Left renal pelvis (tissue), 4 donors: ENCODE data around the gene FRRS1. TPM values are rescaled to one million over a fixed set of nuclear protein-coding genes. Genes with fewer than 3 reads are reported as not detected.
A peak's percentile ranks its signal among the peaks of the same experiment; 100 is the strongest.

ENCODE experiments used
- DNase-seq, 4 donors: peaks; one replicate each; pipeline ENCODE4 v3.0.0-alpha.2; 2013; ENCODE audit warnings: low read depth in 4 of 4, low spot score in 3 of 4
- polyA plus RNA-seq, 4 donors: library from polyadenylated mRNA; unstranded; fragments of 120-200 nt; gene quantifications; one replicate each; pipeline ENCODE4 v1.2.1, GENCODE V29; 2013; ENCODE audit not compliant: insufficient read length in 4 of 4

The FRRS1 gene
- polyA plus RNA-seq, 4 donors, result 8.6 to 11.0 (median 9.4) TPM

- no peak for DNase-seq
These were observed 84.9 kb downstream of the FRRS1 start for GRCh38 chr1:99681583-99681982.

DNA sequence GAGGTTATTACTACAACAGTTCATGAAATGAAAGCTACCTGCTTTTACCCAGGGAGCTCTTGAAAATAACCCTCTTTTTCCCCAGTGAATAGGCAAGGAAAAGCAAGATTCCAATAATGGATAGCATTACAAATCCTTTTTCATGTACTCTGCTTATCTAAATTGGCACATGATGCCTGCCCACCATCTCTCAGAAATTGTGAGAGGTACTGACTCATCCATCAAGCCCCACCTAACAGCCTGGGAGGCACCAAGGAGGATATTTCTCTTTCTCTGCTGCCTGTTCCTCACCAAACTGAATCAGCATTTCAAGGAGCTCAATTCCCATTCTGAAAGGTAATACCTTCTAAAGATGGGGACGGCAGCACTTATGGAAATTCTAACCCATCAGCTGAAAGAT is 86.2 kb downstream of the FRRS1 start:
- DNase-seq, result no peak

DNA sequence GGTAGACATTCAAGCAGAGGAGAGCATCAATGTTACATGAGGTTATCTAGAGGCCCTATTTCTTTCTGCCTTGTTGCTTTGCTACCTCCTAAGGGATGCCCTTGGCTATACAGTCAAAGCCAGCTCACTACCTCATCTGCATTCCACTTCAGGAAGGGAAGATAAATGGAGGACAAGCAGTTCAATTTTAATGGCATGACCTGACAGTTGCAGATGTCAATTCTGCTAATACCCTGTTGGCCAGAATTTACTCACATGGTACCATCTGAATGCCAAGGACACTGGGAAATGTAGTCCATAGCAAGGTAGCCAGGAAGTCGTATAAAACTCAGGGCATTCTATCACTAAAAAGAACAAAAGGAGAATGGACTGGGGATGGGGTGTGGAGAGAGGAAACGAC is 89.0 kb downstream of the FRRS1 start:
- DNase-seq, result no peak

DNA sequence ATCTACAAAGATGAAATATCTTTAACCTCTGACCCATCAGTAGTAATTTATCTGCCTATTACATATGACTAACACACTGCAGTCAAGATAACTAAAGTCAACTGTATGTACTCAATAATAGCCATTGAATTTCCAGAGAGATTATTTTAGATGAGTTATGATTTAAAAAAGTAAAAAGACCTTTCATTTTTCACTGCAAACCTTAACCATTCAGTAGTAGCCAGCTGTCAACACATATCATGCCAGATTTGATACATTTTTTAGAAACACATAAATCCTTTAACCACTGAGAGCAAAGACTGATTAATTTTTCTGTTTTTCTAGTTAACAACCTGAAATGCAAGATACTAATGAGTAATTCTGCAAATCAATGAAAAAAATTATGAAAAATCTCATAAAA is 89.6 kb downstream of the FRRS1 start:
- DNase-seq, result no peak

GRCh38 chr1:99675994-99676393 is 90.4 kb downstream of the FRRS1 start:
- no peak for DNase-seq

DNA sequence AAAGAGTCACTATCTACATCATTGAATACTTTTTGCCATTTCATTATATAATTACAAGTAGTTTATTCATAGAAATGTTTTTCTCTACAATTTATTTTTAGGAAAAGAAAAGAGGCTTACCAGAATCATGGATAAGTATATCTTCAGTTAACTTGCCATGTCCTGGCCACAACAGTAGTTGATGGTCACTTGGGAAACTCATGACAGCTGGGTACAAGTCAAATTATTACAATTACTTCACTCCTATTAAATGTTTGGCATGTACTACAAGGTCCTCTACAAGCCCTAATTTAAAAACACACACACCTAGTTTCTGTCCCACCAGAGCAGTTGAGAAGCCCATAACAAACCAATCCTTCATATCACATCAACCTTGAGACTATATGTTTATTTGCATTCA is 91.1 kb downstream of the FRRS1 start:
- DNase-seq, result no peak

- peak in 1 of 4 donors; percentile 25 for DNase-seq
These were observed 92.0 kb downstream of the FRRS1 start for GRCh38 chr1:99674115-99675064.

- no peak for DNase-seq
These were observed 93.1 kb downstream of the FRRS1 start for GRCh38 chr1:99673315-99673714.

DNA sequence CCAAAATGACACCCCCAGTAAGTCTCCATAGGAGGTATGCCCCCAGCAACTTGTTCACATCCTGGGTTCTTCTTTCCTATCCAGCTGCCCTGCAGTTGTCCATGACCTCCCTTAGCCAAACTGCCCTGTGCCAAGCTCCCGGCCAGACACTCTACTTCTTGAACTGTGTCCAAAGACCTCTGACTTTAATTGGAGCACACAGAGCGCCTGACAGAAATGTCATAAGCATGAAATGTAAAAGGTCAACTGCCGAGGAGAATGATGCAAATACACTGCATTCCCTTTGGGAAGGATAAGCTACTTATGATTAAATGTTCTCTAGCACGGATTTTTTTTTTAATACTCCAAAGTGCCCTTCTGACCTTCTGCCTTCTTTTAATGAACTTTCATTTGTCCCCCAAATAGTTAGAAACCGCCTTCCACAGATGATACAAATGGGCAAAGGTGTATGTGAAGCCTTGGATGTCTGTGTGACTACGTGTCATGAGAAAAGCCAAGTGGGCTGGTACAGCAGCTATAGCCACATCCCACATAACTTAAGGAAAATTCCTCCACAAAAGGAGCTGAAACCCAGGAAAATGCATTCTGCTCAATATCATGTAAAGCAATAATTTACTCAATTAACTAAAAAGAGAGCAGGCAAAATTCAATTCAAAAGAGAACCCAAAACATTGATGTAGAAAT is 93.8 kb downstream of the FRRS1 start:
- no peak for DNase-seq

DNA sequence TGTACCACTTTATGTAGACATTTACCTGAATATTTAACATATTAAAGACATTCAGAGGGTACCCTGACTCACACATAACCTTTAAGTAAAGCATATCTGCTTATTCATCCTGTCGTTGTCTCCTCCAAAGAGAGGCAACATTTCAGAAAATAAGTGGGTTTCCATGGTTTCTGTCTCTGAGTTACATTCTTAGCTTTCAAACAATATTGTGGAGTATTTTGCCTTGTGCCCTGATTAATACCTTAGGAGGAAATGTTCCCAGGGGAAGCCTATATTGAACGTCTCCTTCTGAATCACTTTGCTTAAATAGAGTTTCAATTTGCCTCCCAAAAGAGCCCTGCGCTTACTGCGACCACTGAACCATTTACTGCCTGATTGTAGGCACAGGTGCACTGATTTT is 94.4 kb downstream of the FRRS1 start:
- no peak for DNase-seq

GRCh38 chr1:99670583-99670982 is 95.9 kb downstream of the FRRS1 start:
- no peak for DNase-seq

DNA sequence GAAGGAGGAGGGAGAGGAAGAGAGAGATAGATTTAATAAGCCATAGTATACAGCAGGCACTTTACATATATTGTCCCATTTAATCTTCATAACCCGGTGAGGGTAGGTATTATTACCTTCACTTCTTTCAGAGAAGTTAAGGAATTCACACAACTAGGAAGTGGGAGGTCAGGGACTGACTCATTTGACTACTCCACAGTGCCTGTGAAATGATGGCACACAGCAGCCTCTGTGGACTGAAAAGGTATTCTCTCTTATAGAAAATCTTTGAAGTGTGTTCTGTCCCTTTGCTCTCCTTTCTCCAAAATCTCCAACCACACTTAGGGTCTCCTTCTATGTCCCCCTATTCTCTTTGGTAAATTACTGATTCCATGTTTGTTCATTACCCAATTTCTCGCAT is 96.6 kb downstream of the FRRS1 start:
- no peak for DNase-seq

DNA sequence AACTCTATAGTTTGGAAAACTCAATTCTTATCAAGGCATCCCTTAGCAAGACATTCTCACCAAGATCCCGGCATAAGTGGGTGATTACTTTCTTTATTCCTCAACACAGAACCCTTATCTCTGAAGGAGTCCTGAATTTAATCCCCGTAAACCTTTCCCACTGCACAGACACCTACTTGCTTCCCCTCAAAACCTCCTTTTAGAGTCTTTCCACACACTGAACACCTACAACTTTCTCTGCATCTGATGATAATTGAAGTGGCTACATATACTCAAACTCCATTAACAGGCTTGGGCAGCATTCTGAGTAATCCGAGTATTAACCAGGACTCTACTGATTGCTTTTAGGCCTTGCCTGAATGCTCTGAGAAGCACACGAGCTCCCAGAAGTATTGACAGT is 97.1 kb downstream of the FRRS1 start:
- no peak for DNase-seq

DNA sequence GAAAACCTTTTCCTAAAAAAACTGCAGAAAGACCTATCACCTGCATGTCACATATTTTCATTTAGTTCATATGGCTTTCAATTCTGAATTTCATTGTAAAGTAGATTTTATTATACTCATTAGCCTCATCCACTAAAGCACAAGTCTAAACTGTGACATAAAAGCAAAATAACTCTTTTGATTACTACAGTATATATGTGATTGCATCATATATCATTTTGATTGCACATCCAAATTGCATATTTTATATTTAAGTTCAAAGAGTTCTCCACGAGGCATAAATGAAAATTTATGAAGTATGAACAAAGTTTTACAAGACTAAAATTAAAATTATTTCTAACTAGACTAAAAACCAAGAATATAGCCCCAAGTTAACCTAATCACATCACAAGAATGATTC is 101.2 kb downstream of the FRRS1 start:
- no peak for DNase-seq

- DNase-seq, result no peak
These were observed 102.9 kb downstream of the FRRS1 start for GRCh38 chr1:99663501-99663900.

DNA sequence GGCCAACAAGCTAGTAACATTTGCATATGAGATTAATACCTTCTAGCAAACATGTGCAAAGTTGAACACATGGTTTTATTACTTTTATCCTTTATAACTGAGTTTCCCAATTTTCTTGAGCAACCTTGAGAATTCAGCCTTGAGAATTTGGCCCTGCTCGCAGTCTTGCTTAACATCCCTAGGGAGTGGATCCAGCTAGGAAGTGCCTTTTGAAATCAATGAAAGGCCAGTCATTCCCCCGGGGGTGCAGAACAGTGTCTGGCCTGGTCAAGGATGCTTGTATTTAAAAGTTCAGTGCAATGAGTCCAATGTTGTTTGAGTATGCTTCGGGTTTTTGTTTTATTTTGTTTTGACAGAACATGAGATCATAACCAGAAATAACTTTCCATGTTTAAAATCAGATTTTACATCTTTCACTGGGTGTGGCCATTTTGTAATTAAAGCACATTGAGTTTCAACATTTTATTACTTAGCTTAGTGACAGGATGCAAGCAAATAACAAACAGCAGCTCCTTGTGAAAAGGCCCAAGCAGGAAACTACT is 103.8 kb downstream of the FRRS1 start:
- DNase-seq, result no peak

- no peak for DNase-seq
These were observed 104.7 kb downstream of the FRRS1 start for GRCh38 chr1:99661780-99662179.

- DNase-seq, result no peak
These were observed 105.9 kb downstream of the FRRS1 start for GRCh38 chr1:99660496-99660895.

DNA sequence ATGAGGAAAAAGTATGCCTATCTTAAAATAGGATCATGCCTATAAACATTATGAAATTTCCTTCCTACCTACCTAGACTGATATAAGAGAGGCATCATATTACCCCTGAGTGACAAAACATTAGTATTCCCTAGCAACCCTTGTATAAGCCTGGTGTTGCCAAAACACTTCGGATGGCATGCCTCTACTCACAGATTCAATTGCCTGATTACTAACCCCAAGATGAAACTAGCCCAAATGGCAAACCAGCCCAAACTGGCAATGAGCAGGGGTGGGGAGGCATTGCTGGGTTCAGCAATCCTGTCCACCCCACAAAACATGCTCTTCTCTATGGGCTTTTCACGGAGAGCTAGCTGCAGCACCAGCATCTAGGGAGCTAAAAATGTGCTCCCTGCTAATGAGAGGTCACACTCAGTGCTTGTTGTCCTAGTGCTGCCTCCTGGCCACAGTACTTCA is 106.7 kb downstream of the FRRS1 start:
- no peak for DNase-seq
